GM18507 (cell line): ENCODE data around the gene MEST.
"Not testable (repeated sequence)": the region's sequence is repeated elsewhere in the genome, so short reads cannot be mapped to it uniquely, and the experiment has no call there.

Experiments
- DNase-seq: peaks from one replicate; pipeline ENCODE4 v3.0.0; 2011; ENCODE audit warnings: low read depth; ENCODE audit not compliant: insufficient read length; ENCODE audit errors: extremely low spot score
- FAIRE-seq: peaks from 2 replicates; lab custom pipeline; 2011; peaks lifted over from hg19 to GRCh38; lab: Jason Lieb, UNC

Gene MEST

DNA sequence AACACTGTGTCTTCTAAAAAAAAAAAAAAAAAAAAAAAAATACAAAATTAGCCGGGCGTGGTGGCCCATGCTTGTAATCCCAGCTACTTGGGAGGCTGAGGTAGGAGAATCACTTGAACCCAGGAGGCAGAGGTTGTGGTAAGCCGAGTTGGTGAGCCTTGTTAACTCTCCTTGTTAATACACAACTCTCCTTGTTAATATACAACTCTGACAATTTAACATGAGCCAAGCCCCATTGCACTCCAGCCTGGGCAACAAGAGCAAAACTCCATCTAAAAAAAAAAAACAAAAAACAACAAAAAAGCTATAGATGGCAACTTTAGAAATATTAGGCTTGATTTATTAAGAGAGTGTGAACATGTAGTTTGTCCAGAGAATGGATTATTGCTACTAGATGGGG lies 20.2 kb downstream of the MEST start:
- DNase-seq, FAIRE-seq: not testable (repeated sequence)

DNA sequence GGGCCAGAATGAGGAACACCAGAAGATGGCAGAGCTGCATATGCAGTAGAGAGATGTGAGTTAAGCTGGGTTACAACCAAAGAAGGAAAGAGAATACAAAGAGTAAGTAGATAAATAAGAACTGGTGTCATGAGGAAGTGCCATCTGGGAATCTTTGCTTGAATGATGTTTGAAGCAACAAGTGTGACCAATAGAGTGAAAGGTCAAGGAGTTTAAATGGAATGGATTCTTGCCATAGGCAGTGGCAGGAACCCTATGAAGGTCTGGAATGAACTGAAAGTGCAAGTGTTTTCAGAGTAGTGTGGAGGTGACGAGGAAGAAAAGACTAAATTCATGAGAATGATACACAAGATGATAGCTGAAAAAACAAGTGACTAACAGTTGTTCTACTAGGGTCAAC lies 21.6 kb downstream of the MEST start:
- FAIRE-seq, result no peak

DNA sequence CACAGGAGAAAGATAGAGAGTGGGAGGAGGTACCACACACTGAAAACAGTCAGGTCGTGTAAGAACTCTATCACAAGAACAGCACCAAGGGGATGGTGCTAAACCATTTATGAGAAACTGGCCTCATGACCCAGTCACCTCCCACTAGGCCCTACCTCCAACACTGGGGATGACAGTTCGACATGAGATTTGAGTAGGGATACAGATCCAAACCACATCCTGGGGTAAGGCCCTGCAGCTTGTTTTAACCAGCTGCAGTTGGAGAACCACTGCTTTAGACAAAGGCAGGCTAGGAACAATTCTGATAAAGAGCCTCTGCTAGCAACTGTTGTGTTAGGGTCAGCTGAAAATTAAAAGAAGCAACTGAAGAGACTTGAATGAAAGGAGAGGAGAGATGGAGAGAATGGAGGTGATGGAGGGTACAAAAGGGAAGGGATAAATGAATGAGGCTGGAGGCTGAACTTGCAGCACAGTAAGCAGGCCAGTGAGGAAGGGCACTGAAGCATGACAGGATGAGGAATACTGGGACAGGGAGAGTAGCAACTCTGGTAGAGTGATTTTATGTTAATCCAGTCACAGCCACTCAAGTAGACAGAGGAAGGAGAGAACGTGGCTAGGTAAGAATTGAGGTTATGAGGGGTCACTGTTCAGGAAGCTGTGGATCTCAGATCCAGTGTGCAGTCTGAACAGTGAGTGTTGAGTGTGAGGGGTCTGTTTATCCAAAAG lies 23.6 kb downstream of the MEST start:
- FAIRE-seq, result no peak
- DNase-seq, result no peak

More for the DNA sequence above, 21.6 kb downstream of the MEST start:
- DNase-seq, result no peak

DNA sequence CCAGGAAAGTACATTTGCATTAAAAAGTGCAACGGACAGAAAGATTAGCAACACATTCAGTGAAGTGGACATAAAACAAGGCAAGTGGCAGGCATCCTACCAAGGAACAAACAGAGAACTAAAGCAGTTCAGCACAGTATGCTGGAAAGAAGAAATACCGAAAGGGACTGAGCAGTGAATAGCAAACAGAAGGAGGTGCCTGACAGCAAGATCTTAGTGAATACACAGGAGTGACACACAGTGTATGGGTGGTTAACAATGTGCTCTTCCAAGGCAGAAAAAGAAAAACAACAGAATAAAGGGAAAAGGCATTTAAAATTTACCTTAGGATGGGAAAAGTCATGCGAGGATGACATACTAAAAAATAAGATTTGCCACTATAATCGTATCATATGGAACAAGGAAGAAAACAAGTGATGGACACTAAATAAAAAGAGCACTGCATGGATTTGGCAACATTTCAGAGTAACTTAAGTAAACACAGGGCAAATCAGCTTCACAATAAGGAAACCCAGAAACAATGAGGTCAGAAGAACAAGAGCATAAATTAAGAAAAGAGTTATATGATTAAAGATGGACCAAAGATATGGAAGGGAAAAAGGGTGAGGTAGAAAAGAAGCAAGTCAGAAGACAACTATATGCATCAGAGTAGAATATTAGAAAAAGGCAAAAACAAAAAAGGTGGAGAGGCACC lies 29.5 kb downstream of the MEST start:
- DNase-seq, result no peak
- FAIRE-seq, result no peak

DNA sequence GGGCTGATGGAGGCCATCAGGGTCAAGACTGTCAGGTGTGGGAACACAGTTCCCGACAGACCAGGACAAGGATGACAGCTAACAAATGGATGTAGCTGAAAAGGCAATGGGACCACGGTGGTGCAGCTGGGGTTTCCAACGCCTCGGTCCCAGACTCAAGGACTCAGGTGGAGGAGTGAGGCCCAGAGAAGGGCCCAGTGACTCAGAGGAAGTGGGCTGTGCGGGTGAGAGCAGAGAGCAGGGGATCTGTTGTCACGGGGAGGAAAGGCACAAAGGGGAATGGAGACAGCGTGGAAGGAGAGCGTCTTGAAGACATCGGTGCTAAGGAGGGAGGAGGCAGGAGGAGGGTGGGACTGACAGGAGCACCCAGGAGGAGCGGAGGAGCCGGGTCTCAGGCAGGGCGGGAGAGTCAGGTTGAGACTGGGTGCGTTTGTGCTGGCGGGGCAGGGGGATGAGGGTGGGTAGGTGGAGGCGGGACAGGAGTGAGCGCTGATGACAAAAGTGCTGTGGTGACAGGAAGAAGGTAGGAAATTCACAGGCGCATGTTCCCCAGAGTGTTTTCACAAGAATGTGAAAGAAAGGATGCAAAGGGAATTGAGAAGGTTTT lies 31.7 kb downstream of the MEST start:
- DNase-seq, result not testable (repeated sequence)

DNA sequence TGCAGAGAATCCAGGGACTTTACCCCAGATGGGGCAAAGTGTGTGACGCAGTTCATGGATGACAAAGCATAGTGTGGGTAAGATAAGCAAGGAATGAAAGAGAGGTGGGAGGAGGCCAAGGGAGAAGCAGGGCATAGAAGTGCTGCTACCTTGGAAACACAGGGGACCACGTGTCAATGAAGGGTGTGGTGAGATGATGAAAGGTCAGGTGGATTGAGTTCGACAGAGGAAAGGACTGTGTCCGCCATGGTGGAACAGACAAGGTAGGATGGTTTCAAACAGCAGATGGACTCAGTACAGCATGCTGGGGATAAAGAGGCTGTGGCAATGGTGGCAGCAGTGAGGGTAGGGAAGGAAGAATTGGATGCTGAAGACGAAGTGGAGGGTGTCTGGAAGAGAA lies 32.7 kb downstream of the MEST start:
- DNase-seq (no peak), FAIRE-seq (no peak)

More for the DNA sequence above, 31.7 kb downstream of the MEST start:
- not testable (repeated sequence) for FAIRE-seq

DNA sequence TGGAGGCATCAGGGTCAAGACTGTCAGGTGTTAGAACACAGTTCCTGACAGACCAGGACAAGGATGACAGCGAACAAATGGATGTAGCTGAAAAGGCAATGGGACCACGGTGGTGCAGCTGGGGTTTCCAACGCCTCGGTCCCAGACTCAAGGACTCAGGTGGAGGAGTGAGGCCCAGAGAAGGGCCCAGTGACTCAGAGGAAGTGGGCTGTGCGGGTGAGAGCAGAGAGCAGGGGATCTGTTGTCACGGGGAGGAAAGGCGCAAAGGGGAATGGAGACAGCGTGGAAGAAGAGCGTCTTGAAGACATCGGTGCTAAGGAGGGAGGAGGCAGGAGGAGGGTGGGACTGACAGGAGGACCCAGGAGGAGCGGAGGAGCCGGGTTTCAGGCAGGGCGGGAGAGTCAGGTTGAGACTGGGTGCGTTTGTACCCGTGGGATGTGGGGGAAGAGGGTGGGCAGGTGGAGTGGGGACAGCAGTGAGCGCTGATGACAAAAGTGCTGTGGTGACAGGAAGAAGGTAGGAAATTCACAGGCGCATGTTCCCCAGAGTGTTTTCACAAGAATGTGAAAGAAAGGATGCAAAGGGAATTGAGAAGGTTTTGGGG lies 36.0 kb downstream of the MEST start:
- not testable (repeated sequence) for FAIRE-seq

DNA sequence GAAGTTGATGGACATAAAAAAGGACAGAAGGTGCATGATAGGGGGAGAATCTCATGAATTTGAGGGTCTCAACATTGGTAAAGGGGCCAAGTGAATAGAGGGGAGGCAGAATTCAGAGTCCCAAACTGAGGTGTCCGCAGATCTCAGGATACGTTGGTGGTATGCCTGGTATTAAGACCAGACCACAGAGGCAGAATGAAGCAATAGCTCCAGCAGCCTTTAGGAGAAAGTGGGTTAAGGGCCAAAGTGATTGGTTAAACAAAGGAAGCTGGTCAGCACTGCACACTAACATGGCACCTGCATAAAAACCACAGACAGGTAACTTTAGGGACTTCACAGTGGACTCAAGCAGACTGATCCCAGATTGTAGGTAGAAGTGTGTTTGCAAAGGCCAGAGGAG lies 37.5 kb downstream of the MEST start:
- DNase-seq (no peak), FAIRE-seq (no peak)

More for the DNA sequence above, 36.0 kb downstream of the MEST start:
- DNase-seq, result not testable (repeated sequence)

DNA sequence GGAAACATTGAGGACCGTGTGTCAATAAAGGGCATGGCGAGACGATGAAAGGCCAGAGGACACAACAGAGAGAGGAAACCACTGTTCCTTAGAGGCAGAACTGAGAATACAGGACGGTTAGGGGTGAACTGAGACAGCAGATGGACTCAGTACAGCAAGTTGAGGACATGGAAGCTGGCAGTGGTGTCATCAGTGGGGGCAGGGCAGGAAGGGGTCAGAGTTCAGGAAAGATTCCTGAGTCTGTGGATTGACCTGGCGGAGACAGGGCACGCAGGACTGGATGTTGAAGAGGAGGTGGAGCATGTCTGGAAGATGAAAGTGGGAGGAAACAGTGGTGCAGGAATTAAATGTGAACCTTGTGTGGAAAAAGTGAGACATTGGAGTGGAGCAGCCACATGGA lies 46.0 kb downstream of the MEST start:
- not testable (repeated sequence) for DNase-seq, FAIRE-seq

DNA sequence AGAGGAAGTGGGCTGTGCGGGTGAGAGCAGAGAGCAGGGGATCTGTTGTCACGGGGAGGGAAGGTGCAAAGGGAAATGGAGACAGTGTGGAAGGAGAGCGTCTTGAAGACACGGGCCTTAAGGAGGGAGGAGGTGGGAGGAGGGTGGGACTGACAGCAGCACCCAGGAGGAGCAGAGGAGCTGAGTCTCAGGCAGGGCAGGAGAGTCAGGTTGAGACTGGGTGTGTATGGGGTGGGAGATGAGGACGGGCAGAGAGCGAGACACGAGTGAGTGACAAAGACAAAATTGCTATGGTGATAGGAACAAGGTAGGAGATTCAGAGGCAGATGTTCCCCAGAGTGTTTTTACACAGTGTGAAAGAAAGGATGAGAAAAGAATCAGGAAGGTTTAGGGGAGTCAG lies 49.4 kb downstream of the MEST start:
- not testable (repeated sequence) for DNase-seq, FAIRE-seq

DNA sequence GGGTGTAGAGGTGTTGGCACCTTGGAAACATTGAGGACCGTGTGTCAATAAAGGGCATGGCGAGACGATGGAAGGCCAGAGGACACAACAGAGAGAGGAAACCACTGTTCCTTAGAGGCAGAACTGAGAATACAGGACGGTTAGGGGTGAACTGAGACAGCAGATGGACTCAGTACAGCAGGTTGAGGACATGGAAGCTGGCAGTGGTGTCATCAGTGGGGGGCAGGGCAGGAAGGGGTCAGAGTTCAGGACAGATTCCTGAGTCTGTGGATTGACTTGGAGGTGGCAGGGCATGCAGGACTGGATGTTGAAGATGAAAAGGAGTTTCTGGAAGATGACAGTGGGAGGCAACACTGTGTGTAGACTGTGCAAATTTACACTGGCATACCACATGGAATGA lies 50.4 kb downstream of the MEST start:
- not testable (repeated sequence) for DNase-seq, FAIRE-seq

DNA sequence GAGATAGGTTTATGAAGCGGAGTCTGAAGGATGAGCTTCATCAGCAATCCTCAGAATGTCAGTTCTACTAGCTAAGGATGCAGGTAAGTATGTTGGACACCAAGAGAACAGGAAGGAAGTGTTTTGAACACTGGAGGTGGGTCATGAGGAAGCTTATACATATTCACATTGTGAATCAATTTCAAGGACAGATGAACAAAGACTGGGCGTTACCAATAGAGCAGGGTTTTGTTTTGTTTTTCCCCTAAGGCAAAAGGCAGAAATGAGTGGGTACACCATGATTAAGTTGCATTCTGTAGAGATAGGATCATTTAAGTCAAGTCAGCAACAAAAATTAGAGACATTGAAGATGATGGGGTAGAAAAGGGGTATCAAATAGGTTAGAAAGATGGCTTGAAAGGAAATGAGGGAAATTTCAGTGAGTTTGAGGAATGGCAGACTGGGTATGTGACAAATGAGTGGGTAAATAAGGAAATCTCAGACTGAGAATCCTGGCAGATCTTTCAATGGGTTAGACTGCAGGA lies 51.7 kb downstream of the MEST start:
- DNase-seq (no peak), FAIRE-seq (no peak)

DNA sequence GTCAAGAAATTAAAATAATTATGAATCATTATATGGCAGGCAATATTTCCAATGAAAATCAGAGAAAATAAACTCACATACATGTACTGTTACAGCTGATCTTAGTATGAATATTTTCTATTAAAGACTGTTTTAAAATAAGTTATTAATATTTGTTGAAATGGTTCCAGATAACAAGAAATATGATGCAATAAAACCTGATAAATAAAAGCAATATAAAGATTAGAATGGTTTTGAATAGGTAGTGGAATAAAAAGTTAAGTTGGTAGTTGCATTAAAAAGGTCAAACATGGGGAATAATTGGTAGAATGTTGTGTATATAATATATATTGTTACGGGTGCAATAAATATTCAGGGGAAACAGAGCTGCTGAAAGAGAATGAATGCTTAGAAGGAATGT lies 52.5 kb downstream of the MEST start:
- FAIRE-seq, result no peak
- no peak for DNase-seq

DNA sequence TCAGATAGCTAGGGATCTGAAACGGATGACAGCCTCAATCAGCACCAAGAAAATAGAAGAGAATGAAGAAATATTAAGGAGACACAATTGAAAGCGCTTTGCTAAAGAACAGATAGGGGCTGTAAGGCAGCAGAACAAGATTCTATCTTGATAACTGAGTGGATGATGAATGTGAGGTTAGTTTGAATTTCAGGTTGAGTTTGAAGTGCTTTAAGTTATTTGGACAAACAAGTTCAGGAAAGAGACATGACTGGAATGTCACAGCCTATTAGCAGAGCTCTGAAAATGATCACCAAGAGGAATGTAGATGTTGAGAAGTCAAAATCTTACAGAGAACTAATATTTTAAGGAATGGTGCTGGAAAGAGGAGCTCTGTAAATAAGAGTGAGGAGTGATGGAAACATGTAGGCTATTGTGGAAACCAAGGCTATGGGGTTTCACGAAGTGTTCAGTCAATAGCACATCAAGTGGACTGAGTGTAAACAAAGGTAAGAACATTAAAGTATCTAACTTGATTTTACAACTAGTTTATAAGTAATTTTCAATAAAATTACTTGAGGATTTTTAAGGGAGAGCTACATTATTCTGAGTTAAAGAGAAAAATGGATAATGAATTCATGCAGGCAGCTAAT lies 61.6 kb downstream of the MEST start:
- FAIRE-seq (no peak), DNase-seq (no peak)

DNA sequence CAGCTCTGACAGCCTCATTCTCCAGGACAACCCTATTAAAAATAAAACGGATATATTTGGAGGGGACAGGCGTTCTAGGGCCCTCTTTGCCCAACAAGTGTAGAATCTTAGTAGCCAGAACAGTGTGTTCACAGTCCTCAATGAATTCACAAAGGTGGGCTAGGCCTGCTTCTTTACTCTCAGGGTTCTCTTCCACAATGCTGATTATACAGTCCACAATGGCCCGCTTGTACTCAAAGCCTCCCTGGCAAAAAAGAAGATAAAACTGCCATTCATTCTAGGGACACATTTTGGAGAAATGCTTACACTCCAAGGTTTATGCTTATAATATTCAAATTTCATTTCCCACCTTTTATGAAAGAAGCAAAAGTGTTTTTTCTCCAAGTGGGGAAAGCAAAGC lies 62.6 kb downstream of the MEST start:
- DNase-seq, result no peak
- no peak for FAIRE-seq
